BE2C (cell line): ENCODE results near the gene PRR14.

Source experiments
- DNase-seq: peaks from one replicate; pipeline ENCODE4 v3.0.0-alpha.2; 2020
- H3K27me3 ChIP-seq: fragments of 250-450 bp; sonication (Bioruptor Pico); 2 replicates; pipeline ENCODE4 v1.5.1; 2020; ENCODE audit warnings: mild to moderate bottlenecking
- H3K36me3 ChIP-seq: fragments of 250-450 bp; sonication (Bioruptor Pico); 2 replicates; pipeline ENCODE4 v1.5.1; 2020; ENCODE audit warnings: mild to moderate bottlenecking
- H3K4me1 ChIP-seq: fragments of 250-450 bp; sonication (Bioruptor Pico); 2 replicates; pipeline ENCODE4 v1.5.1; 2020
- H3K4me3 ChIP-seq: 2 replicates; pipeline ENCODE4 v1.5.1; 2011; ENCODE audit warnings: low read depth, low read length
- H3K9me3 ChIP-seq: fragments of 250-450 bp; sonication (Bioruptor Pico); 2 replicates; pipeline ENCODE4 v1.5.1; 2020
- TF ChIP-seq, protein P1 (sequence below): IDR thresholded peaks from 2 replicates; pipeline ENCODE4 v1.5.1; 2012; ENCODE audit warnings: mild to moderate bottlenecking, low read depth, low read length

Gene PRR14

DNA sequence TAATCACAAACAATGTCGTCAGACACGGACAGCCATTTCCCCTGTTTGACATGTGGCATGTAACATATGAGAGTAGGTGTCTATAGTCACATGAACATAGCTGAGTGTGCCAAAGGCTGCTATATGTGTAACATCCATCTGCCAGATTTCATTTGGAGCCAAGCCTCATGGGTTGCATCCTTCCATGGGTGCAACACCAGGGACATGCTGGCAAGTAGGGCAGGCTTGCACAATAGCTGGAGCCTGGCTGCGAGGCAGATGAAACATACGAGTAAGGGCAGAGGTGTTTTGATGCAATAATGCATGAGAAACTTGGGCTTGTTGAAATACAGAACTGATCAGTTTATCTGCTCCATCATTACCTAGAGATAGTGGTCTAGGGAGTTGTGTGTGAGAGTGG lies 31.6 kb upstream of the PRR14 start:
- no peaks in the 10 kb centered on the region for H3K9me3 ChIP-seq

DNA sequence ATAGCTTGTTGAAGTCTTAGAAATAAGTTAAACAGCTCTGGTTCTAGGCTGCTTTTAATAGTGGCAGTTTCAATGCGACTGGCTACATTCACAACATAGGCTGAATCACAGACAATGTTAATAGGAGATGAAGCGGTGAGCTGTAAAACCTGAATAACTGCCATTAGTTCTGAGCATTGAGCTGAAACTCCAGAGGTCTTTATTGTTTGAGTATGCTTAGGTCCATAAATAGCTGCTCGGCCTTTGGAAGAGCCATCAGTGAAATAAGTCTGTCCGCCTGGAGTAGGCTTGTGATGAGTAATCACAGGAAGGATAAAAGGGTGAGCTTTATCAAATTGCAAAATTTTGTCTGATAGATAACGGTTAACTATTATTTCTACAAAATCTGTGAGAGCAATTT lies 31.1 kb upstream of the PRR14 start:
- TF ChIP-seq, protein P1, sequence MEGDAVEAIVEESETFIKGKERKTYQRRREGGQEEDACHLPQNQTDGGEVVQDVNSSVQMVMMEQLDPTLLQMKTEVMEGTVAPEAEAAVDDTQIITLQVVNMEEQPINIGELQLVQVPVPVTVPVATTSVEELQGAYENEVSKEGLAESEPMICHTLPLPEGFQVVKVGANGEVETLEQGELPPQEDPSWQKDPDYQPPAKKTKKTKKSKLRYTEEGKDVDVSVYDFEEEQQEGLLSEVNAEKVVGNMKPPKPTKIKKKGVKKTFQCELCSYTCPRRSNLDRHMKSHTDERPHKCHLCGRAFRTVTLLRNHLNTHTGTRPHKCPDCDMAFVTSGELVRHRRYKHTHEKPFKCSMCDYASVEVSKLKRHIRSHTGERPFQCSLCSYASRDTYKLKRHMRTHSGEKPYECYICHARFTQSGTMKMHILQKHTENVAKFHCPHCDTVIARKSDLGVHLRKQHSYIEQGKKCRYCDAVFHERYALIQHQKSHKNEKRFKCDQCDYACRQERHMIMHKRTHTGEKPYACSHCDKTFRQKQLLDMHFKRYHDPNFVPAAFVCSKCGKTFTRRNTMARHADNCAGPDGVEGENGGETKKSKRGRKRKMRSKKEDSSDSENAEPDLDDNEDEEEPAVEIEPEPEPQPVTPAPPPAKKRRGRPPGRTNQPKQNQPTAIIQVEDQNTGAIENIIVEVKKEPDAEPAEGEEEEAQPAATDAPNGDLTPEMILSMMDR, result no peak
- Histone ChIP-seq H3K27me3 (no peaks in the 10 kb centered on the region), H3K4me1 (peaks cover 7% of the 10 kb centered on the region), H3K4me3 (no peak overlapping the region), H3K36me3 (no peaks in the 10 kb centered on the region), H3K9me3 (no peaks in the 10 kb centered on the region)
- DNase-seq, result no peak

More for the DNA sequence above, 31.6 kb upstream of the PRR14 start:
- Histone ChIP-seq H3K4me3 (no peak overlapping the region), H3K27me3 (no peaks in the 10 kb centered on the region), H3K4me1 (peaks cover 7% of the 10 kb centered on the region), H3K36me3 (no peaks in the 10 kb centered on the region)
- TF ChIP-seq, protein P1, result no peak
- no peak for DNase-seq

DNA sequence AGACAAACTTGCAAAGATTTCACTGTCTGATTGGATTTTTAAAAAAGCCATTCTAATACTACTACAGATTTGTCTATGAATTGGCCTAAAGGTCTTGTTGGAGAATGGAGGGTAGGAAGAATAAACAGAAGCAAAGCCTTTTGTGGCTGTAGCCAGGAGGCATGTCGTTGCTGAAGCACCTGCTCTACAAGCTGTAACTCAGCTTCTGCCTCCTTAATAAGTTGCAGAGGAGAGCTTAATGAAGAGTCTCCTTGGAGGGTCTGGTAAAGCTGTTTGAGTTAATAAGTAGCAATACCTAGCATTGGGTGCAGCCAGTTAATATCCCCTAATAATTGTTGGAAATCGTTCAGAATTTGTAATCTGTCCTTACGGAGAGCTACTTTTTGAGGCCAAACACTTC lies 30.6 kb upstream of the PRR14 start:
- Histone ChIP-seq H3K36me3 (no peaks in the 10 kb centered on the region), H3K9me3 (no peaks in the 10 kb centered on the region), H3K4me1 (peaks cover 6% of the 10 kb centered on the region), H3K4me3 (no peak overlapping the region), H3K27me3 (no peaks in the 10 kb centered on the region)
- DNase-seq, result no peak
- TF ChIP-seq, protein P1, result no peak

DNA sequence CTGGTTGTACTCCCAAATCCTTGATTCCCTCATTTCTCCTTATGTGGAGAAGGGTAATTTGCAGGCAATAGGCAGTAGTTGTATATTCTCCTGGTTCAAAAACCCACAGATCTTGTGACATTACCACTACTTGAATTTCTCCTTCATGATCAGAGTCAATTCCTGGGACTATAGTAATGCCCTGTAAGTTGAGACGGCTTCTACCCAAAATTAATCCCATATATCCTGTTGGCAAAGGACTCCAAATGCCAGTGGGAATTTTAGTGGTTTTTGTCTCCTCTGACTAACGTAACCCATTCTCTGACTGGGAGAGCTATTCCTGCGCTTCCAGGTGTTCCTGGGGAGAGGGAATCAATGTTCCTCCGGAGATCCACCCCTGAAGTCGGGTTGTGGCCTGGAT lies 29.0 kb upstream of the PRR14 start:
- TF ChIP-seq, protein P1, result no peak
- no peaks in the 10 kb centered on the region for H3K27me3 ChIP-seq
- no peak overlapping the region for H3K4me3 ChIP-seq
- DNase-seq, result no peak
- no peaks in the 10 kb centered on the region for H3K9me3 ChIP-seq
- H3K4me1 ChIP-seq, result no peaks in the 10 kb centered on the region; the same call in 1 of the 2 replicates
- no peaks in the 10 kb centered on the region for H3K36me3 ChIP-seq

DNA sequence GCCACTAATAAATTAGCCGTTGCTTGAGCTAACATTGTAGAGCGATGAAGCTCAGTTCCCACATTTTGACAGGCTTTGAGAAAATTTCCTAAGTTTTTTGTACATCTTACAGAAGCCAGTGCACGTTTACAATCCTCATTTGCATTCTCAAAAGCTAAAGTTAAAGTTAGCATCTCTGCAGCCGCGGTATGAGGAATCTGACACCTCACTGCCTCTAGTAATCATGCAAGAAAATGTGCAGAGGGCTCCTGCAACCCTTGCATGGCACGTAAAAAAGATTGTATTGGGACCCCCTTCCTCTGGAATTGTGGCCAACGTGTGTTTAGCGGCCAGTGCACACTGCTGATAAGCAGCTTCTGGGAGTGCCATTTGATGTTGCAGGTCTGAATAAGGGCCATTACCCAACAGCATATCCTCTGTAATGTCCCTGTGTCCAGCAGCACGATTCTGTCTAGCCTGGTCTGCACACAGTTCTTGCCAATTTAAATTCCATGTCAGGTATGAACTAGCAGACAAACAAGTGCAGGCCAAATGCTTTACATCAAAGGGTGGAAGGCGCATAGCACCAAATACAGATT lies 28.2 kb upstream of the PRR14 start:
- no peaks in the 10 kb centered on the region for H3K27me3 ChIP-seq
- no peaks in the 10 kb centered on the region; the same call in 1 of the 2 replicates for H3K4me1 ChIP-seq
- no peak for DNase-seq
- no peaks in the 10 kb centered on the region for H3K36me3 ChIP-seq
- no peak overlapping the region for H3K4me3 ChIP-seq
- no peaks in the 10 kb centered on the region for H3K9me3 ChIP-seq
- TF ChIP-seq, protein P1, result no peak

DNA sequence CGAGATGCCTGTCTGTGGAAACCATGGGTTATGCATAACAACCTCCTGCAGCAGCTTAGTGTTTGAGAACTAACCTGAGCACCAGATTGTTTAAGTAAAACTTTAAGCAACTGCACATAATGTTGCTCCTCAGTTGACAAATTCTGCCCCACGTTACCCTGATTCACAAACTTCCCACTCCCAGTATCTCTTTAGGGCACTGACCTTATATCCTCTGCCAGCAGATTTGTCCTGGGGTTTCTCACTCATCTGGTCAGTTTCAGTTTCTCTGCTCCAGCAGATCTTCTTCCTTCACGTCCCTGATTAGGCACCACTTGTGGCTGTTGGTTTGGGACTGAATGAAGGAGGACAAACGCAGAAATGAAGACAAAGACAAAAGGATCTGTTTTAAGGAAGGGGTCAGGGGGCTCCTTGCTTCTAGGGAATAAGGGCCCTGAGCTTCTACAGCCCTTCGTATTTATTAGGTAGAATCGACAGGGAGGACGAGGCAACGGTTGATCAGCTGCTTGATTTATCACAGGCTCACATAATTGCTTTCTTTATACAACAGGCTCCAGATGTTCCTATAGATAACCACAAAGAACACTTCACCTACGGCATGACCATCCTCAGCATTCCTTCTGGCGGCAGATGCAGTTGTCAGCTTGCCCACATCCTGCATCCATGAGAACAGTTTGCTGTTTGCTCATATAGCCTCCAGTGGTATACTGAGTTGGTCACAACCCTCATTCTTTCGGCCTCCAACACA lies 27.1 kb upstream of the PRR14 start:
- TF ChIP-seq, protein P1, result no peak
- no peaks in the 10 kb centered on the region for H3K27me3 ChIP-seq
- no peaks in the 10 kb centered on the region for H3K36me3 ChIP-seq
- H3K4me3 ChIP-seq, result no peak overlapping the region
- H3K4me1 ChIP-seq, result no peaks in the 10 kb centered on the region; the same call in none of the 2 replicates
- H3K9me3 ChIP-seq, result no peaks in the 10 kb centered on the region
- no peak for DNase-seq
